Panc1 (cell line): Measurements from ENCODE around the gene TTPAL. TPM values are rescaled to one million over a fixed set of nuclear protein-coding genes. Genes with fewer than 3 reads are reported as not detected.

ENCODE experiments used
- ATAC-seq: fragments of 200-7000 bp; cut with Tn5 transposase; 2 replicates; pipeline ENCODE4 v1.9.1; 2020; ENCODE audit warnings: mild to moderate bottlenecking, moderate library complexity
- BruUV-seq: library from RNA; stranded (reverse); fragments of 400-500 nt; replicated peaks from 2 replicates; lab custom pipeline; 2021; lab: Mats Ljungman, UMichigan
- CTCF ChIA-PET: fragments of 300-600 bp; sonication (Branson Sonifier 250); formaldehyde crosslinking; loops from one replicate; lab custom pipeline; 2022; ENCODE audit warnings: antibody characterized with exemption; lab: Charles Lee
- POLR2A ChIA-PET: fragments of 300-600 bp; sonication (Branson Sonifier 250); formaldehyde crosslinking; loops from one replicate; lab custom pipeline; 2022; ENCODE audit warnings: antibody characterized with exemption; lab: Charles Lee
- DNase-seq: peaks from one replicate; pipeline ENCODE4 v3.0.0-alpha.2; 2010; ENCODE audit warnings: low read depth, low spot score
- H3K27ac ChIP-seq: 2 replicates; pipeline ENCODE4 v1.5.1; 2011; ENCODE audit warnings: mild to moderate bottlenecking, low read length, inconsistent platforms
- H3K27me3 ChIP-seq: fragments of 200-500 bp; sonication (Bioruptor generic); 2 replicates; pipeline ENCODE4 v1.6.0; 2014; ENCODE audit warnings: low read length, inconsistent platforms; ENCODE audit not compliant: control insufficient read depth, insufficient read depth
- H3K36me3 ChIP-seq: fragments of 200-500 bp; sonication (Bioruptor generic); 2 replicates; pipeline ENCODE4 v1.5.1; 2014; ENCODE audit warnings: inconsistent platforms, mild to moderate bottlenecking, low read length, moderate library complexity; ENCODE audit not compliant: control insufficient read depth, insufficient read depth
- H3K4me1 ChIP-seq: 2 replicates; pipeline ENCODE4 v1.5.1; 2011; ENCODE audit warnings: inconsistent platforms, mild to moderate bottlenecking, low read length, moderate library complexity; ENCODE audit not compliant: control insufficient read depth, insufficient read depth
- H3K4me3 ChIP-seq, 2 experiments: 2 replicates each; pipeline ENCODE4 v1.5.1; 2011 to 2012; ENCODE audit warnings: low read depth in 2 of 2, low read length in 2 of 2, mild to moderate bottlenecking in 2 of 2, inconsistent platforms in 1 of 2, moderate library complexity in 1 of 2
- H3K9me3 ChIP-seq: fragments of 200-500 bp; sonication (Bioruptor generic); 2 replicates; pipeline ENCODE4 v1.5.1; 2014; ENCODE audit warnings: low read depth, mild to moderate bottlenecking, inconsistent platforms, low read length, moderate library complexity; ENCODE audit not compliant: control insufficient read depth, insufficient read depth
- POLR2AphosphoS5 ChIP-seq: IDR thresholded peaks from 2 replicates; pipeline ENCODE4 v1.6.1; 2012; ENCODE audit warnings: mild to moderate bottlenecking, low read depth, low read length, moderate library complexity
- SIN3A ChIP-seq: IDR thresholded peaks from 2 replicates; pipeline ENCODE4 v1.6.1; 2012; ENCODE audit warnings: low read depth, mild to moderate bottlenecking, low read length, moderate library complexity, borderline replicate concordance; ENCODE audit not compliant: insufficient read depth
- TCF7L2 ChIP-seq: IDR thresholded peaks from 2 replicates; pipeline ENCODE4 v1.6.1; 2011; ENCODE audit warnings: mild to moderate bottlenecking, low read depth, low read length, inconsistent platforms
- in situ Hi-C: cut with HindIII; loops from 2 replicates; pipeline ENCODE4 v1.10.0; 2016; ENCODE audit warnings: low sequenced_read_pairs, low pct_unique_long_range_greater_than_20kb
- intact Hi-C: fragments of 100-400 bp; cut with micrococcal nuclease; formaldehyde crosslinking; loops from one replicate; pipeline ENCODE4 v1.10.0; 2022; ENCODE audit not compliant: unreplicated experiment
- total RNA-seq: library from RNA; stranded (reverse); gene quantifications from one replicate; pipeline ENCODE4 v1.2.1, GENCODE V29; 2021; ENCODE audit not compliant: unreplicated experiment
- TF ChIP-seq, protein P1 (sequence below), 2 experiments: IDR thresholded peaks; 2 replicates each; pipeline ENCODE4 v1.6.1; 2011 to 2012; ENCODE audit warnings: low read depth in 2 of 2, control low read depth in 1 of 2, low read length in 1 of 2, mild to moderate bottlenecking in 1 of 2, moderate library complexity in 1 of 2; ENCODE audit not compliant: insufficient read depth in 1 of 2
- TF ChIP-seq, protein P2 (sequence below): fragments of 450-650 bp; IDR thresholded peaks from 2 replicates; pipeline ENCODE4 v1.5.1; 2017; ENCODE audit warnings: mild to moderate bottlenecking

The TTPAL gene
- total RNA-seq, 1 experiment from 2014 or later = 37.4 TPM

DNA sequence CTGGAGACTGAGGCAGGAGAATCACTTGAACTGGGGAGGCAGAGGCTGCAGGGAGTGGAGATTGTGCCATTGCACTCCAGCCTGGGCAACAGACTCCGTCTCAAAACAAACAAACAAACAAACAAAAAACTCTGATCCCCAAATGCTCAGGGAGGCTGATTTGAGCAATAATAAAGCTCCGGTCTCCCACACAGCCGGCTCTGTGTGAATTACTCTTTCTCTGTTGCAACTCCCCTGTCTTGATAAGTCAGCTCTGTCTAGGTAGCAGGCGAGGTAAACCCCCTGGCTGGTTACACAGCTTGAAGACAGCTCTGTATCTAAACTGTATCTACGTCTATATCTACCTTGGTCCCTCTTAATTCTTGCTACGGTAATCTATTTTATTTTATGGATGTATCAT lies 52.6 kb downstream of the TTPAL start:
- in situ Hi-C loops = no loop called here
- H3K4me1 ChIP-seq = peaks cover 8% of the 10 kb centered on the region; the same call in 1 of the 2 replicates
- ATAC-seq (no peak), DNase-seq (no peak)
- intact Hi-C loops = no loop called here
- TF ChIP-seq TCF7L2 (no peak), POLR2AphosphoS5 (no peak), SIN3A (no peak)
- TF ChIP-seq, protein P1, sequence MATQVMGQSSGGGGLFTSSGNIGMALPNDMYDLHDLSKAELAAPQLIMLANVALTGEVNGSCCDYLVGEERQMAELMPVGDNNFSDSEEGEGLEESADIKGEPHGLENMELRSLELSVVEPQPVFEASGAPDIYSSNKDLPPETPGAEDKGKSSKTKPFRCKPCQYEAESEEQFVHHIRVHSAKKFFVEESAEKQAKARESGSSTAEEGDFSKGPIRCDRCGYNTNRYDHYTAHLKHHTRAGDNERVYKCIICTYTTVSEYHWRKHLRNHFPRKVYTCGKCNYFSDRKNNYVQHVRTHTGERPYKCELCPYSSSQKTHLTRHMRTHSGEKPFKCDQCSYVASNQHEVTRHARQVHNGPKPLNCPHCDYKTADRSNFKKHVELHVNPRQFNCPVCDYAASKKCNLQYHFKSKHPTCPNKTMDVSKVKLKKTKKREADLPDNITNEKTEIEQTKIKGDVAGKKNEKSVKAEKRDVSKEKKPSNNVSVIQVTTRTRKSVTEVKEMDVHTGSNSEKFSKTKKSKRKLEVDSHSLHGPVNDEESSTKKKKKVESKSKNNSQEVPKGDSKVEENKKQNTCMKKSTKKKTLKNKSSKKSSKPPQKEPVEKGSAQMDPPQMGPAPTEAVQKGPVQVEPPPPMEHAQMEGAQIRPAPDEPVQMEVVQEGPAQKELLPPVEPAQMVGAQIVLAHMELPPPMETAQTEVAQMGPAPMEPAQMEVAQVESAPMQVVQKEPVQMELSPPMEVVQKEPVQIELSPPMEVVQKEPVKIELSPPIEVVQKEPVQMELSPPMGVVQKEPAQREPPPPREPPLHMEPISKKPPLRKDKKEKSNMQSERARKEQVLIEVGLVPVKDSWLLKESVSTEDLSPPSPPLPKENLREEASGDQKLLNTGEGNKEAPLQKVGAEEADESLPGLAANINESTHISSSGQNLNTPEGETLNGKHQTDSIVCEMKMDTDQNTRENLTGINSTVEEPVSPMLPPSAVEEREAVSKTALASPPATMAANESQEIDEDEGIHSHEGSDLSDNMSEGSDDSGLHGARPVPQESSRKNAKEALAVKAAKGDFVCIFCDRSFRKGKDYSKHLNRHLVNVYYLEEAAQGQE (IDR thresholded peaks at IDR 0.05; ENCODE audit: insufficient read depth in 1 of 2, low read depth in 2 of 2, low read length in 1 of 2) = no peak
- TF ChIP-seq, protein P2, sequence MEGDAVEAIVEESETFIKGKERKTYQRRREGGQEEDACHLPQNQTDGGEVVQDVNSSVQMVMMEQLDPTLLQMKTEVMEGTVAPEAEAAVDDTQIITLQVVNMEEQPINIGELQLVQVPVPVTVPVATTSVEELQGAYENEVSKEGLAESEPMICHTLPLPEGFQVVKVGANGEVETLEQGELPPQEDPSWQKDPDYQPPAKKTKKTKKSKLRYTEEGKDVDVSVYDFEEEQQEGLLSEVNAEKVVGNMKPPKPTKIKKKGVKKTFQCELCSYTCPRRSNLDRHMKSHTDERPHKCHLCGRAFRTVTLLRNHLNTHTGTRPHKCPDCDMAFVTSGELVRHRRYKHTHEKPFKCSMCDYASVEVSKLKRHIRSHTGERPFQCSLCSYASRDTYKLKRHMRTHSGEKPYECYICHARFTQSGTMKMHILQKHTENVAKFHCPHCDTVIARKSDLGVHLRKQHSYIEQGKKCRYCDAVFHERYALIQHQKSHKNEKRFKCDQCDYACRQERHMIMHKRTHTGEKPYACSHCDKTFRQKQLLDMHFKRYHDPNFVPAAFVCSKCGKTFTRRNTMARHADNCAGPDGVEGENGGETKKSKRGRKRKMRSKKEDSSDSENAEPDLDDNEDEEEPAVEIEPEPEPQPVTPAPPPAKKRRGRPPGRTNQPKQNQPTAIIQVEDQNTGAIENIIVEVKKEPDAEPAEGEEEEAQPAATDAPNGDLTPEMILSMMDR = no peak
- BruUV-seq = no TSS peak
- POLR2A ChIA-PET = no interaction called here
- no peaks in the 10 kb centered on the region for H3K27me3 ChIP-seq
- no peaks in the 10 kb centered on the region for H3K36me3 ChIP-seq
- no peak overlapping the region for H3K4me3 ChIP-seq
- H3K9me3 ChIP-seq = no peaks in the 10 kb centered on the region
- CTCF ChIA-PET = no interaction called here
- H3K27ac ChIP-seq = no peak overlapping the region

DNA sequence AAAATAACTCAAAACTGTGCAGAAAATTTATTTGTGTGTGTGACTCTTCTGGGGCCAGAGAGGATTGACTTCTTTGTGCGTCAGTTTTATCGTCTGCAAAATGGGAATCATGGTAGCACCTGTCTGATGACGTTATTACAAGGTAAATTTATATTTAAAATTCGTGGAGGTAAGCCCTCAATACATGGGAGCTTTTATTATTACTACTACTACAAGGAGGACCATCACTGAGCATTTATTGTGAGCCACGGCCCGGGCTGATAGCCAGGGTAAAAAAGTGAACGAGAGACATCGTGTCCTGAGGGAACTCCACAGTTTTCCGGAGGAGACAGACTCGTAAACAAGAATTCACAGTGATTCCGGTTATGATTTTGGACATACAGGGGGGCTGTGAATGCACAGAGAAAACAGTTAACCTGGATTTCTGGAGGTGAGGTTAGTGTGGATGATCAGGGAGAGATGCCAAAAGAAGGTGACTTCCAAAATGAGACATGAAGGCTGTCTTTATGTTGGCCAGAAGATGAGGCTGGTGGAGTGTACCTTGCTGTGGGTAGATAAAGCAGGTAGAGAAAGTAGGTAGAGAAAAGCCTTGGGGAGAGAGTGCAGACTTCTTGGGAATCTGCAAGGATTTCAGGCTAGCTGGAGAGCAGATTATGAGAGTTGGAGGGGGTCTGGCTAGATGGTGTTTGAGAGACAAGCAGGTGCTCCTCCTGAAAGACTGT lies 56.7 kb downstream of the TTPAL start:
- H3K27me3 ChIP-seq = no peaks in the 10 kb centered on the region
- POLR2A ChIA-PET = no interaction called here
- no peak for TF ChIP-seq POLR2AphosphoS5
- TF ChIP-seq, protein P1 (IDR thresholded peaks at IDR 0.05; ENCODE audit: insufficient read depth in 1 of 2, low read depth in 2 of 2, low read length in 1 of 2) = no peak
- TF ChIP-seq, protein P2 = no peak
- no peak for TF ChIP-seq SIN3A
- intact Hi-C loops (loop anchor here (10.0 kb wide), 1 partner anchor 72 kb away; no protein-coding TSS in a partner anchor), in situ Hi-C loops (no loop called here)
- peaks cover 13% of the 10 kb centered on the region for H3K4me1 ChIP-seq
- CTCF ChIA-PET = no interaction called here
- TSS peak; percentile 82 for BruUV-seq
- H3K27ac ChIP-seq = peak overlapping the region; percentile 88
- H3K36me3 ChIP-seq = no peaks in the 10 kb centered on the region
- DNase-seq (no peak), ATAC-seq (no peak)
- no peaks in the 10 kb centered on the region for H3K9me3 ChIP-seq
- peak overlapping the region; percentile 68 to 94 for H3K4me3 ChIP-seq
